ENCODE results near the gene INSRR.

The INSRR gene

DNA sequence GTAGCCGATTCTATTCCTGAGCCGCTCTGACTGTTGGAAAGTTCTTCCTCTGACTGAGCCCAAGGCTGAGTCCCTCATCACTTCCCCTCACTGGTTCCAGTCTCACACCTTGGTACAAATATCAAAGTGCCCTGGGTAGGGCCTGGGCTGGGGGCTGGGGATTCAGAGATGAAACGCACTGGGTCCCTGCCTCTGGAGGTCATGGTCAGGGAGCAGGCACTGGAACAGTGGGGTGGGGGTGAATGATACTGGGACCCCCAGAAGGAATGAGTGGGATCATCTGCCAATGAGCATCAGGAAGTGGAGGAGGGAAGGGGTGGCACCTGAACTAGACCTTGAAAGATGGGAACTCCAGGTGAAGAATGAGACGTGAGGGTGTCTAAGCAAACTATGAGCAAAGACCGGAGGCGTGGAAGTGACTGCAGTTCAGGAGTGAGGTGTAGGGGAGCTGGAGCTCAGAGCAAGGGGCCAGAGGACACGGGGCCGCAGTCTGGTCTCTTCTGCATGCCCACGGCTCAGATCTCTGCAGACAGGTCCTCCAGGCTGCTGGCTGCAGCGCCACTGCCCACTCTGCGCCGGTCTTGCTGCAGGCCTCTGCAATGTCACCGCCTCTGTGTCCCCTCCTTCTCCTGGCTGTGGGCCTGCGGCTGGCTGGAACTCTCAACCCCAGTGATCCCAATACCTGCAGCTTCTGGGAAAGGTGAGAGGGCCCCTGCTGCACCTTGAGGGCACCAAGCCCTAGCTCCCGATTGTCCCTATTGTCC, 44.6 kb upstream of the INSRR start:
- no peak for DNase-seq (ENCODE audit: low read depth)
- no peak overlapping the region for H3K4me3 ChIP-seq (ENCODE audit: low read depth, low read length)
- in situ Hi-C loops (cut with HindIII; ENCODE audit: low sequenced_read_pairs), result no loop called here
- TF ChIP-seq, protein P1, sequence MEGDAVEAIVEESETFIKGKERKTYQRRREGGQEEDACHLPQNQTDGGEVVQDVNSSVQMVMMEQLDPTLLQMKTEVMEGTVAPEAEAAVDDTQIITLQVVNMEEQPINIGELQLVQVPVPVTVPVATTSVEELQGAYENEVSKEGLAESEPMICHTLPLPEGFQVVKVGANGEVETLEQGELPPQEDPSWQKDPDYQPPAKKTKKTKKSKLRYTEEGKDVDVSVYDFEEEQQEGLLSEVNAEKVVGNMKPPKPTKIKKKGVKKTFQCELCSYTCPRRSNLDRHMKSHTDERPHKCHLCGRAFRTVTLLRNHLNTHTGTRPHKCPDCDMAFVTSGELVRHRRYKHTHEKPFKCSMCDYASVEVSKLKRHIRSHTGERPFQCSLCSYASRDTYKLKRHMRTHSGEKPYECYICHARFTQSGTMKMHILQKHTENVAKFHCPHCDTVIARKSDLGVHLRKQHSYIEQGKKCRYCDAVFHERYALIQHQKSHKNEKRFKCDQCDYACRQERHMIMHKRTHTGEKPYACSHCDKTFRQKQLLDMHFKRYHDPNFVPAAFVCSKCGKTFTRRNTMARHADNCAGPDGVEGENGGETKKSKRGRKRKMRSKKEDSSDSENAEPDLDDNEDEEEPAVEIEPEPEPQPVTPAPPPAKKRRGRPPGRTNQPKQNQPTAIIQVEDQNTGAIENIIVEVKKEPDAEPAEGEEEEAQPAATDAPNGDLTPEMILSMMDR (IDR thresholded peaks at IDR 0.05; ENCODE audit: low read depth, low read length, missing control alignments), result no peak

DNA sequence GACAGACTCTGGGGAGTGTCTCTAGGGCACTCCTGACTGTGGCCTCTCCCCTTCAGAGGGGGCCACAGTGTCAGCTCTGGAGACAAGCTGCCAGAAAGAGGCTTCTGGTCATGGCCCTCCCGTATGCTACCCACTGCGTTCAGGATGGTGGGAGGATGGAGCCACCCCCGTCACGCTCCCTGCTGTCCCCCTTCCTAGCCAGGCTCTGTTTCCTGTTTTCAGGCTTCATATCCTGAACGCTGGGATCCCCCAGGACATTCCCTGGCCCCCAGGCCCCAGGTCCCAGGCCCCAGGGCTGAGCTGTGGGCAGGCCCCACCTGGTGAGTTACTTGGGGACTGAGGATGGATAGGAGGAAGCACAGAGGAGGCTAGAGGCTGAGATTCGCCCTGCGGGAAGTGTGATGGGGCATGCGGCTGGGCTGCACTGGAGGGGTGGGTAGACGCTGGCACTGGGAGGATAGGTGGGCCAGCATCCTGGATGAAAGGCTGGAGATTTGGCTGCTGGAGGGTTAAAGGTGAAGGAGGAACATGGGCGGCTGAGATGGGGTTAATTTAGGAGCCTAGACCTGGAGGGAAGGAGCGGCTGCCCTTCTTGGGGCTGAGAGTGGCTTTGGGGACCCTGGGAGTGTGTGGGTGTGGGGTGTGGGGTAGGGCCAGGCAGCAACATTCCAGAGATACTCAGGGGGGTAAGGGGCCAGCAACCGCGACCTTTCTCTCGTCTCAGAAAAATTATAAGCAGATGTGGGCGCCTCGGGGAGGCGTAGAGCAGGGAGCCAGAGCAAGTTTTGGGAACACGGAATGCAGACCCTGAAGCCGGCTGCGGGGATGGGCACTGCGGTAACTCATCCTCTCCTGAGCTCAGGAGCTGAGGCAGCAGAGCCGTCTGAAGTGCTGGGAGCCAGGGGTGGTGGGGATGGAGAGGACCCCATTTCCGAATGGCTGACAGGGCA, 43.3 kb upstream of the INSRR start:
- no peak overlapping the region for H3K4me3 ChIP-seq (ENCODE audit: low read depth, low read length)
- in situ Hi-C loops (cut with HindIII; ENCODE audit: low sequenced_read_pairs), result no loop called here
- no peak for DNase-seq (ENCODE audit: low read depth)
- TF ChIP-seq, protein P1 (IDR thresholded peaks at IDR 0.05; ENCODE audit: low read depth, low read length, missing control alignments), result no peak

DNA sequence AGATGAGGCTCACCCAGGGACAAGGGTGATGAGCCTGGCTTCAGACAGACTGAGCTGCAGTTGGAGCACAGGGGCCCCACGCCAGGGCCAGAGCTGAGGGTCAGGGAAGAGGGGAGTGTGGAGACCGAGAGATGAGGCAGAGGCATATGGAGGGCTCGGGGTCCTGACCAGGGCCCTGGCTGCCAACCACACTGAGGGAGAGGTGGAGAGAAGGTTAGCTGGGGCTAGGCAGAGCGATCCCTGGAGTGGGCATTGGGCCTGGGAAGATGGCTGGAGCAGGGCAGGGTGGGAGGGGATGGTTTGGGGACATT, 42.6 kb upstream of the INSRR start:
- DNase-seq (ENCODE audit: low read depth), result no peak
- in situ Hi-C loops (cut with HindIII; ENCODE audit: low sequenced_read_pairs), result no loop called here
- TF ChIP-seq, protein P1 (IDR thresholded peaks at IDR 0.05; ENCODE audit: low read depth, low read length, missing control alignments), result no peak
- H3K4me3 ChIP-seq (ENCODE audit: low read depth, low read length), result no peak overlapping the region

DNA sequence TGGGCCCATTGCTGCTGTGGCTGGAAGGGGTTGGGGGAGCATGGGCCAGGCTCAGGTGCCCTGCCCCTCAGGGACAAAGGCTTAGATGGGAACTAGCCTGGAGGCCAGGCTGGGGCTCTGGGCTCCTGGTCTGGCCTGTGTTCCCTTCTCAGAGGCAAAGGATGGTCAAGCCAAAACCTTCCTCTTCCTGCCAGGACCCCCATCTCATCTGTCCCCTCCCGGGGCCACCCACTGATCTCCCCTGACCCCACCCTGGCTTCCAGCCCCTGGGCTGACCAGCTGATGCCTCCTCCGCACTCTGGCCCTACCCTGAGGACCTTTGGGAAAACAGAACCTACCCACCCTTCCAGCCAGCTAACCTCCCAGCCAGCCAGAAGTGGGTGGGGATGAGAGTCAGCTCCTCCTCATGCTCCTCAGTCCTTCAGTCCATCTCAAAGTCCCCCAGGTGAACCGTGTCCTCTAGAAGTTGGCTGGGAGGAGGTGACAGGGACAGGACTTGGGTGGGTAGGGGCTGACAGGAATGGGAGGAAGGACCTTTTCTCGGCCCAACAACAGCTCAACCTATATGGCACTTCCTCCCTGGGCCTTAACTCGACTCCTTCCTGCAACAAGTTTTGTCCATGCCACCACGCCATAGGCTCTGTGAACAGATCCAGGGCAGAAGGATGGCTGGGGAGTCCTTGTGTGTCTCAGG, 42.1 kb upstream of the INSRR start:
- DNase-seq (ENCODE audit: low read depth), result no peak
- in situ Hi-C loops (cut with HindIII; ENCODE audit: low sequenced_read_pairs), result no loop called here
- TF ChIP-seq, protein P1 (IDR thresholded peaks at IDR 0.05; ENCODE audit: low read depth, low read length, missing control alignments), result no peak
- no peak overlapping the region for H3K4me3 ChIP-seq (ENCODE audit: low read depth, low read length)

DNA sequence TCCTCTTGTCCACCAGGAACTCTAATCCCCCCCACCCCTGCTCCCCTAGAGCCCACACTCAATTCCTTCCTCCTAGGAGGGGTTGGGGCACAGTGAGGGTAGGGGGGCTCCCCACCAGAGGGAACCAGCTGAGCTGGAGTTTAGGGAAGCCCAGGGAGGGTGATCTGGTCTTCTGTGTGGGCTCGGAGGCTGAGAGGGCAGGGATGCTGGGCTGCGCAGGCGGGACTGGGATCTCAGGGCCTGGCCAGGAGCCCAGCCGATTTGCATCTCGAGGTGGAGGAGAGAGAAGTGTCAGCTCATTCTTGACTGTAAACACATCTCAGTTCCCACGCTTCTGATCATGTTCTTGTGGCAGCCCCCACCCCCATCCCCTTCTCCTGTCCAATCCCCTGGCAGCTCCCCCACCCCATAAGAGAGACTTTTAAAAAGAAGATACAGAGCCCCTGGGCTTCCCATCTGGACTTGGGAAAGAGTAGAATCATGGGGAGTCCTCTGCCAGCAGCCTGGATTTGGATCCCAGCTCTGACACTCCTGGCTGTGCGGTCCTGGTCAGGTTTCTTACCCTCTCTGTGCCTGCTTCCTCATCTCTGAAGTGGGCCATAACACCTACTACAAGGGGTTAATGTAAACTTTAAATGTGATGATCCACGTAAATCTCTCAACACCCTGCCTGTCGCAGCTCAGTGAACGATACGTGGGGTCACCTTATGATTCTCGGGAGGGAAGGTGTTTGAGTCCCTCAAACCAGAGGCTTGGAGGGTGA, 41.2 kb upstream of the INSRR start:
- TF ChIP-seq, protein P1 (IDR thresholded peaks at IDR 0.05; ENCODE audit: low read depth, low read length, missing control alignments), result no peak
- in situ Hi-C loops (cut with HindIII; ENCODE audit: low sequenced_read_pairs), result no loop called here
- H3K4me3 ChIP-seq (ENCODE audit: low read depth, low read length), result no peak overlapping the region
- no peak for DNase-seq (ENCODE audit: low read depth)
